ENCODE results near the gene CAB39.
A peak's percentile ranks its signal among the peaks of the same experiment; 100 is the strongest.

CAB39 gene

GRCh38 chr2:230738391-230738811 is 25.8 kb downstream of the CAB39 start:
- H3K27me3 ChIP-seq (ENCODE audit: control insufficient read depth, insufficient read depth, low read length) = no peaks in the 10 kb centered on the region
- no peak overlapping the region for H3K4me2 ChIP-seq (ENCODE audit: low read length)
- H3K4me3 ChIP-seq (ENCODE audit: low read length) = no peak overlapping the region
- H3K36me3 ChIP-seq (ENCODE audit: insufficient read depth, low read length) = peaks cover 3% of the 10 kb centered on the region
- peaks cover 19% of the 10 kb centered on the region for H3K4me1 ChIP-seq (ENCODE audit: control insufficient read depth, insufficient read depth, low read length)
- H3K9ac ChIP-seq (ENCODE audit: low read depth, low read length) = no peak overlapping the region
- no peaks in the 10 kb centered on the region for H3K9me3 ChIP-seq (replicated peaks; ENCODE audit: low read length)

- no peak overlapping the region for H3K4me2 ChIP-seq (ENCODE audit: low read length)
- peaks cover 3% of the 10 kb centered on the region for H3K36me3 ChIP-seq (ENCODE audit: insufficient read depth, low read length)
- H3K4me1 ChIP-seq (ENCODE audit: control insufficient read depth, insufficient read depth, low read length) = peaks cover 19% of the 10 kb centered on the region
- no peak overlapping the region for H3K9ac ChIP-seq (ENCODE audit: low read depth, low read length)
- no peaks in the 10 kb centered on the region for H3K9me3 ChIP-seq (replicated peaks; ENCODE audit: low read length)
- H3K27me3 ChIP-seq (ENCODE audit: control insufficient read depth, insufficient read depth, low read length) = no peaks in the 10 kb centered on the region
- no peak overlapping the region for H3K4me3 ChIP-seq (ENCODE audit: low read length)
Measured at GRCh38 chr2:230738924-230739323, 26.3 kb downstream of the CAB39 start.

- H3K27me3 ChIP-seq (ENCODE audit: control insufficient read depth, insufficient read depth, low read length) = no peaks in the 10 kb centered on the region
- no peaks in the 10 kb centered on the region for H3K9me3 ChIP-seq (replicated peaks; ENCODE audit: low read length)
- no peak overlapping the region for H3K9ac ChIP-seq (ENCODE audit: low read depth, low read length)
- no peak overlapping the region for H3K4me3 ChIP-seq (ENCODE audit: low read length)
- H3K4me2 ChIP-seq (ENCODE audit: low read length) = no peak overlapping the region
- H3K36me3 ChIP-seq (ENCODE audit: insufficient read depth, low read length) = peaks cover 3% of the 10 kb centered on the region
- H3K4me1 ChIP-seq (ENCODE audit: control insufficient read depth, insufficient read depth, low read length) = peaks cover 19% of the 10 kb centered on the region
Measured at GRCh38 chr2:230739961-230740360, 27.3 kb downstream of the CAB39 start.

- Histone ChIP-seq H3K27me3 (ENCODE audit: control insufficient read depth, insufficient read depth, low read length) (no peaks in the 10 kb centered on the region), H3K4me3 (ENCODE audit: low read length) (no peak overlapping the region), H3K36me3 (ENCODE audit: insufficient read depth, low read length) (peaks cover 8% of the 10 kb centered on the region), H3K9me3 (replicated peaks; ENCODE audit: low read length) (no peaks in the 10 kb centered on the region), H3K9ac (ENCODE audit: low read depth, low read length) (no peak overlapping the region), H3K4me2 (ENCODE audit: low read length) (no peak overlapping the region), H3K4me1 (ENCODE audit: control insufficient read depth, insufficient read depth, low read length) (peaks cover 18% of the 10 kb centered on the region)
Measured at GRCh38 chr2:230742781-230743180, 30.1 kb downstream of the CAB39 start.

GRCh38 chr2:230746213-230746612 is 33.6 kb downstream of the CAB39 start:
- peaks cover 8% of the 10 kb centered on the region for H3K4me1 ChIP-seq (ENCODE audit: control insufficient read depth, insufficient read depth, low read length)
- H3K4me2 ChIP-seq (ENCODE audit: low read length) = no peak overlapping the region
- no peak overlapping the region for H3K4me3 ChIP-seq (ENCODE audit: low read length)
- H3K36me3 ChIP-seq (ENCODE audit: insufficient read depth, low read length) = peaks cover 8% of the 10 kb centered on the region
- H3K9ac ChIP-seq (ENCODE audit: low read depth, low read length) = no peak overlapping the region
- no peaks in the 10 kb centered on the region for H3K27me3 ChIP-seq (ENCODE audit: control insufficient read depth, insufficient read depth, low read length)
- H3K9me3 ChIP-seq (replicated peaks; ENCODE audit: low read length) = no peaks in the 10 kb centered on the region

- H3K4me2 ChIP-seq (ENCODE audit: low read length) = no peak overlapping the region
- H3K36me3 ChIP-seq (ENCODE audit: insufficient read depth, low read length) = peaks cover 5% of the 10 kb centered on the region
- H3K4me3 ChIP-seq (ENCODE audit: low read length) = no peak overlapping the region
- H3K27me3 ChIP-seq (ENCODE audit: control insufficient read depth, insufficient read depth, low read length) = no peaks in the 10 kb centered on the region
- no peaks in the 10 kb centered on the region for H3K9me3 ChIP-seq (replicated peaks; ENCODE audit: low read length)
- peaks cover 11% of the 10 kb centered on the region for H3K4me1 ChIP-seq (ENCODE audit: control insufficient read depth, insufficient read depth, low read length)
- H3K9ac ChIP-seq (ENCODE audit: low read depth, low read length) = no peak overlapping the region
Measured at GRCh38 chr2:230748087-230748486, 35.4 kb downstream of the CAB39 start.

- H3K27me3 ChIP-seq (ENCODE audit: control insufficient read depth, insufficient read depth, low read length) = no peaks in the 10 kb centered on the region
- no peak overlapping the region for H3K4me2 ChIP-seq (ENCODE audit: low read length)
- H3K4me3 ChIP-seq (ENCODE audit: low read length) = no peak overlapping the region
- H3K4me1 ChIP-seq (ENCODE audit: control insufficient read depth, insufficient read depth, low read length) = peaks cover 11% of the 10 kb centered on the region
- peaks cover 5% of the 10 kb centered on the region for H3K36me3 ChIP-seq (ENCODE audit: insufficient read depth, low read length)
- H3K9me3 ChIP-seq (replicated peaks; ENCODE audit: low read length) = no peaks in the 10 kb centered on the region
- no peak overlapping the region for H3K9ac ChIP-seq (ENCODE audit: low read depth, low read length)
Measured at GRCh38 chr2:230749111-230749510, 36.5 kb downstream of the CAB39 start.

GRCh38 chr2:230751062-230751461 is 38.4 kb downstream of the CAB39 start:
- Histone ChIP-seq H3K4me1 (ENCODE audit: control insufficient read depth, insufficient read depth, low read length) (peaks cover 11% of the 10 kb centered on the region), H3K9ac (ENCODE audit: low read depth, low read length) (no peak overlapping the region), H3K4me2 (ENCODE audit: low read length) (peak overlapping the region; percentile 1), H3K9me3 (replicated peaks; ENCODE audit: low read length) (no peaks in the 10 kb centered on the region), H3K4me3 (ENCODE audit: low read length) (no peak overlapping the region), H3K36me3 (ENCODE audit: insufficient read depth, low read length) (peaks cover 4% of the 10 kb centered on the region), H3K27me3 (ENCODE audit: control insufficient read depth, insufficient read depth, low read length) (no peaks in the 10 kb centered on the region)

GRCh38 chr2:230754200-230754599 is 41.6 kb downstream of the CAB39 start:
- no peak overlapping the region for H3K4me2 ChIP-seq (ENCODE audit: low read length)
- H3K36me3 ChIP-seq (ENCODE audit: insufficient read depth, low read length) = no peaks in the 10 kb centered on the region
- H3K27me3 ChIP-seq (ENCODE audit: control insufficient read depth, insufficient read depth, low read length) = no peaks in the 10 kb centered on the region
- peaks cover 34% of the 10 kb centered on the region for H3K4me1 ChIP-seq (ENCODE audit: control insufficient read depth, insufficient read depth, low read length)
- no peak overlapping the region for H3K9ac ChIP-seq (ENCODE audit: low read depth, low read length)
- H3K9me3 ChIP-seq (replicated peaks; ENCODE audit: low read length) = no peaks in the 10 kb centered on the region
- no peak overlapping the region for H3K4me3 ChIP-seq (ENCODE audit: low read length)

- Histone ChIP-seq H3K36me3 (ENCODE audit: insufficient read depth, low read length) (peaks cover 16% of the 10 kb centered on the region), H3K9ac (ENCODE audit: low read depth, low read length) (peak overlapping the region; percentile 63)
Measured at GRCh38 chr2:230757476-230757875, 44.8 kb downstream of the CAB39 start.

GRCh38 chr2:230758566-230759480 is 46.2 kb downstream of the CAB39 start:
- peak overlapping the region; percentile 4 for H3K4me3 ChIP-seq (ENCODE audit: low read length)
- peak overlapping the region; percentile 59 for H3K9ac ChIP-seq (ENCODE audit: low read depth, low read length)

More at GRCh38 chr2:230757476-230757875, 44.8 kb downstream of the CAB39 start:
- peaks cover 31% of the 10 kb centered on the region for H3K4me1 ChIP-seq (ENCODE audit: control insufficient read depth, insufficient read depth, low read length)
- H3K4me3 ChIP-seq (ENCODE audit: low read length) = no peak overlapping the region
- no peaks in the 10 kb centered on the region for H3K9me3 ChIP-seq (replicated peaks; ENCODE audit: low read length)
- no peaks in the 10 kb centered on the region for H3K27me3 ChIP-seq (ENCODE audit: control insufficient read depth, insufficient read depth, low read length)
- no peak overlapping the region for H3K4me2 ChIP-seq (ENCODE audit: low read length)

More at GRCh38 chr2:230758566-230759480, 46.2 kb downstream of the CAB39 start:
- Histone ChIP-seq H3K36me3 (ENCODE audit: insufficient read depth, low read length) (peaks cover 19% of the 10 kb centered on the region), H3K4me1 (ENCODE audit: control insufficient read depth, insufficient read depth, low read length) (peaks cover 31% of the 10 kb centered on the region), H3K9me3 (replicated peaks; ENCODE audit: low read length) (no peaks in the 10 kb centered on the region), H3K4me2 (ENCODE audit: low read length) (peak overlapping the region; percentile 54), H3K27me3 (ENCODE audit: control insufficient read depth, insufficient read depth, low read length) (no peaks in the 10 kb centered on the region)
